ENCODE results near the gene GLA.

GRCh38 chrX:101408532-101408841 lies 762 bp upstream of the GLA start:
- TF ChIP-seq CTCF (IDR thresholded peaks at IDR 0.05) = peak in 1 of 4 experiments; percentile 31
- no peak for TF ChIP-seq POLR2A (IDR thresholded peaks at IDR 0.05)

Measured in uterus (tissue), 2 donors.